Stimulated activated CD8-positive, alpha-beta memory T cell treated with anti-CD3 and anti-CD28 coated beads, Interleukin-2, amount 100 ng/mL, for 48 hours (primary cell): ENCODE data around the gene DFFB.
"Not testable (repeated sequence)": the region's sequence is repeated elsewhere in the genome, so short reads cannot be mapped to it uniquely, and the experiment has no call there.

Source experiments
- DNase-seq, 2 donors: peaks; one replicate each; pipeline ENCODE4 v3.0.0-alpha.2; 2020; ENCODE audit warnings: low read depth in 2 of 2

DFFB gene

GRCh38 chr1:3909615-3910014 lies 52.3 kb downstream of the DFFB start:
- DNase-seq, result no peak

GRCh38 chr1:3910049-3910731 lies 52.9 kb downstream of the DFFB start:
- no peak for DNase-seq

GRCh38 chr1:3910857-3911845 lies 53.9 kb downstream of the DFFB start:
- DNase-seq, result peak; percentile 62 to 68

GRCh38 chr1:3911981-3912808 lies 54.9 kb downstream of the DFFB start:
- no peak for DNase-seq

- DNase-seq, result no peak
These were observed 55.8 kb downstream of the DFFB start for GRCh38 chr1:3912809-3913685.

- DNase-seq, result no peak
These were observed 57.1 kb downstream of the DFFB start for GRCh38 chr1:3914331-3914851.

GRCh38 chr1:3914911-3915310 lies 57.6 kb downstream of the DFFB start:
- DNase-seq, result no peak

GRCh38 chr1:3915551-3916121 lies 58.4 kb downstream of the DFFB start:
- DNase-seq, result no peak

GRCh38 chr1:3917761-3918160 lies 60.5 kb downstream of the DFFB start:
- DNase-seq, result no peak

GRCh38 chr1:3918359-3918758 lies 61.1 kb downstream of the DFFB start:
- DNase-seq, result not testable (repeated sequence)

- DNase-seq, result no peak
These were observed 61.8 kb downstream of the DFFB start for GRCh38 chr1:3918966-3919611.

- no peak for DNase-seq
These were observed 62.4 kb downstream of the DFFB start for GRCh38 chr1:3919706-3920105.

- DNase-seq, result no peak
These were observed 64.5 kb downstream of the DFFB start for GRCh38 chr1:3921765-3922164.

GRCh38 chr1:3922201-3922725 lies 65.0 kb downstream of the DFFB start:
- no peak for DNase-seq

- no peak for DNase-seq
These were observed 65.6 kb downstream of the DFFB start for GRCh38 chr1:3922851-3923250.

- DNase-seq, result no peak
These were observed 66.3 kb downstream of the DFFB start for GRCh38 chr1:3923378-3924185.

- DNase-seq, result no peak
These were observed 67.0 kb downstream of the DFFB start for GRCh38 chr1:3924186-3924824.

GRCh38 chr1:3924825-3925220 lies 67.5 kb downstream of the DFFB start:
- DNase-seq, result no peak
